Uterus (tissue), 4 donors: ENCODE data around the gene UAP1. TPM values are rescaled to one million over a fixed set of nuclear protein-coding genes. Genes with fewer than 3 reads are reported as not detected.

Experiments
- DNase-seq, 2 donors: peaks; one replicate each; pipeline ENCODE4 v3.0.0-alpha.2; 2019 to 2020
- H3K27ac ChIP-seq, 2 donors: fragments of 200-600 bp; sonication (generic); 1 replicate in 1 of 2; 2 replicates in 1 of 2; pipeline ENCODE4 v1.5.1; 2016 to 2018
- H3K27me3 ChIP-seq, 2 donors: fragments of 200-600 bp; sonication (generic); one replicate each; pipeline ENCODE4 v1.5.1; 2018 to 2019; ENCODE audit warnings: control low read depth in 1 of 2
- H3K36me3 ChIP-seq, 2 donors: fragments of 200-600 bp; sonication (generic); one replicate each; pipeline ENCODE4 v1.5.1; 2019; ENCODE audit warnings: control low read depth in 1 of 2
- H3K4me1 ChIP-seq, 2 donors: fragments of 200-600 bp; sonication (generic); one replicate each; pipeline ENCODE4 v1.5.1; 2018 to 2019; ENCODE audit warnings: control low read depth in 1 of 2
- H3K4me3 ChIP-seq, 2 donors: fragments of 200-600 bp; sonication (generic); 1 replicate in 1 of 2; 2 replicates in 1 of 2; pipeline ENCODE4 v1.5.1; 2018 to 2019; ENCODE audit warnings: mild to moderate bottlenecking in 1 of 2
- H3K9me3 ChIP-seq, 2 donors: fragments of 200-600 bp; sonication (generic); one replicate each; pipeline ENCODE4 v1.5.1; 2019; ENCODE audit warnings: control low read depth in 1 of 2
- POLR2A ChIP-seq, 2 donors: fragments of 450-650 bp; IDR thresholded peaks; one replicate each; pipeline ENCODE4 v1.6.1; 2016; ENCODE audit warnings: antibody characterized with exemption in 2 of 2, mild to moderate bottlenecking in 1 of 2, moderate library complexity in 1 of 2
- intact Hi-C: fragments of 100-400 bp; cut with DNase I; formaldehyde crosslinking; loops from one replicate; pipeline ENCODE4 v1.15.1; 2023; ENCODE audit warnings: low total_unique reads
- total RNA-seq, 4 donors: library from RNA; depleted of rRNA in 3 of 4; stranded (reverse); fragments of >200 nt in 3 of 4; gene quantifications; one replicate each; pipeline versions ENCODE4 v1.1.0 to v1.2.4, GENCODE V29; 2014 to 2023
- TF ChIP-seq, protein P1 (sequence below), 4 experiments: fragments of 200-600 bp in 2 of 4; fragments of 450-650 bp in 2 of 4; sonication (generic) in 2 of 4; IDR thresholded peaks; one replicate each; pipeline ENCODE4 v1.5.1; 2016 to 2019; ENCODE audit warnings: antibody characterized with exemption in 4 of 4, mild to moderate bottlenecking in 2 of 4, moderate library complexity in 1 of 4
- donor health status: DM: yes; HTN: yes; CAD: no.

UAP1 gene
- total RNA-seq, 4 donors from 2014 or later = 17.7 to 66.5 (median 55.0) TPM

DNA sequence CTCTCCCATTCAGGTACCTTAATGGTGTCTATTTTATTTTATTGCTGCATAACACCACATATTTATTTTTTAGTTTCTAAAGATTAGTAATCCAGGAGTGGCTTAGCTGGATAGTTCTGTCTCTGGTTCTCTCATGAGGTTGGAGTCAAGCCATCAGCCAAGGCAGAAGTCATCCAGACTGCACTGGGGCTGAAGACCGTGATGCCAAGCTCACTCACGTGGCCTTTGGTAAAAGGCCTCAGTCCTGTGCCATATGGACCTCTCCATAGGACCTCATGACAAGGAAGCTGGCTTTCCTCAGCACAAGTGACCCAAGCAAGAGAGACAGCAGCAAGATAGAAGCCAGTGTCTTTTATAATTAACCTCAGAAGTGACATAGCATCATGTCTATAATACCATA is 47.8 kb downstream of the UAP1 start:
- H3K4me1 ChIP-seq = no peaks in the 10 kb centered on the region
- no peaks in the 10 kb centered on the region for H3K36me3 ChIP-seq
- no peak overlapping the region for H3K4me3 ChIP-seq
- no peak for TF ChIP-seq POLR2A (IDR thresholded peaks at IDR 0.05)
- TF ChIP-seq, protein P1, sequence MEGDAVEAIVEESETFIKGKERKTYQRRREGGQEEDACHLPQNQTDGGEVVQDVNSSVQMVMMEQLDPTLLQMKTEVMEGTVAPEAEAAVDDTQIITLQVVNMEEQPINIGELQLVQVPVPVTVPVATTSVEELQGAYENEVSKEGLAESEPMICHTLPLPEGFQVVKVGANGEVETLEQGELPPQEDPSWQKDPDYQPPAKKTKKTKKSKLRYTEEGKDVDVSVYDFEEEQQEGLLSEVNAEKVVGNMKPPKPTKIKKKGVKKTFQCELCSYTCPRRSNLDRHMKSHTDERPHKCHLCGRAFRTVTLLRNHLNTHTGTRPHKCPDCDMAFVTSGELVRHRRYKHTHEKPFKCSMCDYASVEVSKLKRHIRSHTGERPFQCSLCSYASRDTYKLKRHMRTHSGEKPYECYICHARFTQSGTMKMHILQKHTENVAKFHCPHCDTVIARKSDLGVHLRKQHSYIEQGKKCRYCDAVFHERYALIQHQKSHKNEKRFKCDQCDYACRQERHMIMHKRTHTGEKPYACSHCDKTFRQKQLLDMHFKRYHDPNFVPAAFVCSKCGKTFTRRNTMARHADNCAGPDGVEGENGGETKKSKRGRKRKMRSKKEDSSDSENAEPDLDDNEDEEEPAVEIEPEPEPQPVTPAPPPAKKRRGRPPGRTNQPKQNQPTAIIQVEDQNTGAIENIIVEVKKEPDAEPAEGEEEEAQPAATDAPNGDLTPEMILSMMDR (IDR thresholded peaks at IDR 0.05) = no peak
- DNase-seq = no peak
- intact Hi-C loops = no loop called here
- no peaks in the 10 kb centered on the region for H3K9me3 ChIP-seq
- H3K27ac ChIP-seq = no peak overlapping the region
- no peaks in the 10 kb centered on the region for H3K27me3 ChIP-seq

DNA sequence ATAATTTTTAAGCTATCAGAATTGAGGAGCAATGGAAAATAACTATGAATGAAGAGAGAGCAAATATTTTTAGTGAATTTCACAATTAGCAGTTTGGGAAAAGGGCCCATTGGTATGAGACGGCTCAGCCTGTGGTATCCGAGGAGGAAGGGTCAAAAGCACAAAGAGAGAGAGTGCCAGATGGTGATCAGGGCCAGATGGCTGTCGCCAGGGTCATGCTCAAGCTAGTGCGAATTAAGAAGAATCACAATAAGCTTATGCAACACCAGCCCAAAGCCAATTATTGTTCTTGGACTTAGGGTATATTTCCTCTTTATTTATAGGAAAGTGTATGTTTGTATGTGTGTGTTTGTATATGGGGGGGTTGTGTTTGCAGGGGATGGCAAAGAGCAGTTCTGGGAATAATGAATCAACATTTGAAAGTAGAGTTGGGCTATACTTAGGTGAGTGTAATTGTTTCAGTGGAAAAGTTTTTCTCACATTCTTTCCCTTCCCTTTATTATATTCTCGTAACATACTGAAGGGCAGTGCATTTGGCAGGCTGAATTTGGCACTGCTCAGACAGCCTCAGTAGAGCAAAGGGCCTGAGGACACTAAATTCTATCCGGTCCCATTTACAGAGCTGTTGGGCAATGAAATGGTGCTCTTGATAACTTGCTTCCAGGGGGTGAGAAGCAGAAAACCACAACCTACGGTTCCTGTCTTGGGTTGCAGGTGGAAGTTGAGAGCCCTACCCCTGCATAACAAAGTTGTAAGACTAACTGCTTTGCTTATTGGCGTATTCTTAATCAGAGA is 51.3 kb downstream of the UAP1 start:
- H3K27me3 ChIP-seq = no peaks in the 10 kb centered on the region
- no peaks in the 10 kb centered on the region for H3K36me3 ChIP-seq
- peak overlapping the region in 1 of 2 donors; percentile 58 for H3K27ac ChIP-seq
- H3K9me3 ChIP-seq = no peaks in the 10 kb centered on the region
- H3K4me1 ChIP-seq = no peaks in the 10 kb centered on the region
- intact Hi-C loops = loop anchor here (5.0 kb wide), 1 partner anchor 189 kb away; no protein-coding TSS in a partner anchor
- peak; percentile 39 to 48 for DNase-seq
- H3K4me3 ChIP-seq = no peak overlapping the region
- TF ChIP-seq, protein P1 (IDR thresholded peaks at IDR 0.05) = no peak
- TF ChIP-seq POLR2A (IDR thresholded peaks at IDR 0.05) = no peak

DNA sequence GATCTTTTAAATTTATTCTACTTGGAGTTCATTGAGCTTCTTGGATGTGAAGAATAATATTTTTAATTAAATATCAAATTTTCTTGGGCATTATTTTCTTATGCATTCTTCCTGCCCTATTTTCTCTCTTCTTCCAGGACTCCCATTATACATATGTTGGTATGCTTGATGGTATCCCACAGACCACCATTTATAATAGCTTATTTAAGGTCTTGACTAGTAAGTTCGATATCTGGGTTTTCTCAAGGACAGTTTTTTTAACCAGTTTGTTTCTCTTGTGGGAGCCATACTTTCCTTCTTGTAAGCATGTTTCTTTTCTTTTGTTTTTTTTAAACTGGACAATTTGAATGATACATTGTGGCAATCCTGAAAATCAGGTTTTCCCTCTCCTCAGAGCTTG is 55.3 kb downstream of the UAP1 start:
- H3K36me3 ChIP-seq = no peaks in the 10 kb centered on the region
- intact Hi-C loops = no loop called here
- no peak overlapping the region for H3K27ac ChIP-seq
- no peaks in the 10 kb centered on the region for H3K27me3 ChIP-seq
- no peaks in the 10 kb centered on the region for H3K9me3 ChIP-seq
- TF ChIP-seq, protein P1 (IDR thresholded peaks at IDR 0.05) = no peak
- TF ChIP-seq POLR2A (IDR thresholded peaks at IDR 0.05) = no peak
- no peaks in the 10 kb centered on the region for H3K4me1 ChIP-seq
- H3K4me3 ChIP-seq = no peak overlapping the region
- no peak for DNase-seq

DNA sequence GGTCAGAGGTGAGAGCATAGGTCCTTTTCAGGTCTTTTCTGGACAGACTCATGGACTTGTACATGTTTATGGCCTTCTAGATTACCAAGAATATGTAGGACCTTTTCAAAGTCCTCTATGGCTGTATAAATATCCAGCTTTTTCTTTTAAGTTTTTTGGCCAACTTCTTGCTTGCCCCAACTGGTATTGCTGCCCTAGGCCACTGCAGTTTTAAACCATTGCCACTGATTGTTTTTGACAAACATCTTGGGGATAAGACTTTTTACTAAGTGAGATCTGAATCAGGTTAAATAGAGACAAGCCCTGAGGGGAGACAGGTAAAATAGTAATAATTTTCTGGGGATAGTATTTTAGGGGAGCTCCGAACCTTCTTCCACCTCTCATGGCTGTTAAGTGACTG is 56.0 kb downstream of the UAP1 start:
- Histone ChIP-seq H3K27ac (no peak overlapping the region), H3K27me3 (no peaks in the 10 kb centered on the region), H3K4me3 (no peak overlapping the region), H3K4me1 (no peaks in the 10 kb centered on the region), H3K9me3 (no peaks in the 10 kb centered on the region), H3K36me3 (no peaks in the 10 kb centered on the region)
- intact Hi-C loops = no loop called here
- TF ChIP-seq, protein P1 (IDR thresholded peaks at IDR 0.05) = no peak
- TF ChIP-seq POLR2A (IDR thresholded peaks at IDR 0.05) = no peak
- DNase-seq = no peak

DNA sequence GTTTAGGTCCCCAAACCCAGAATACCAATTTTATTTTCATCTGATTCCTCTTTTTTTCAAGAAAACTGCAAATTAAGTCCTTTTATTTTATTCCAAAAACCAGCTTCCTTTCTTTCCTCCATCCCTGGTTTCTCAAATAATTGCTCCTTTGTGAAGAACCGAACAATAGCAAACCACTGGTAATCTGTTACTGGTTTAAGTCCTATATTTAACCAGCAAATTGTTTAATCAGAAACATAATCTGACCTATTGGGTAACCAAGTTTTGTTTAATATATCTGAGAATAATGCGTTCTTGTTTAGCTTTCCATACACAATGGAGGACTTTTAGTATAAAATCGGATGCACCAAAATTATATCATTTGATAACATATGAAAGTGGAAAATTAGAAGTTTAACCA is 57.6 kb downstream of the UAP1 start:
- no peaks in the 10 kb centered on the region for H3K27me3 ChIP-seq
- H3K36me3 ChIP-seq = no peaks in the 10 kb centered on the region
- intact Hi-C loops = no loop called here
- DNase-seq = no peak
- no peaks in the 10 kb centered on the region for H3K9me3 ChIP-seq
- no peak for TF ChIP-seq POLR2A (IDR thresholded peaks at IDR 0.05)
- TF ChIP-seq, protein P1 (IDR thresholded peaks at IDR 0.05) = no peak
- H3K27ac ChIP-seq = no peak overlapping the region
- no peaks in the 10 kb centered on the region for H3K4me1 ChIP-seq
- H3K4me3 ChIP-seq = no peak overlapping the region
